GM23248 (cell line): ENCODE measurements around the gene PLXDC2. TPM values are rescaled to one million over a fixed set of nuclear protein-coding genes. Genes with fewer than 3 reads are reported as not detected.

Source experiments
- DNase-seq: peaks from one replicate; pipeline ENCODE4 v3.0.0-alpha.2; 2015
- H2AFZ ChIP-seq: fragments of 200-600 bp; sonication (generic); 2 replicates; pipeline ENCODE4 v1.6.1; 2016; ENCODE audit warnings: antibody characterized with exemption
- H3F3A ChIP-seq: fragments of 200-600 bp; sonication (generic); 2 replicates; pipeline ENCODE4 v1.6.1; 2016; ENCODE audit warnings: mild to moderate bottlenecking, antibody characterized with exemption, mixed run types; ENCODE audit not compliant: insufficient read depth
- H3K27ac ChIP-seq: fragments of 200-600 bp; sonication (generic); 2 replicates; pipeline ENCODE4 v1.5.1; 2016; ENCODE audit warnings: mild to moderate bottlenecking
- H3K27me3 ChIP-seq: fragments of 200-600 bp; sonication (generic); replicated peaks from 2 replicates; pipeline ENCODE4 v1.6.1; 2016; ENCODE audit warnings: mild to moderate bottlenecking; ENCODE audit not compliant: insufficient read depth
- H3K36me3 ChIP-seq: fragments of 200-600 bp; sonication (generic); 2 replicates; pipeline ENCODE4 v1.6.1; 2016; ENCODE audit warnings: low read depth, mild to moderate bottlenecking
- H3K4me1 ChIP-seq: fragments of 200-600 bp; sonication (generic); 2 replicates; pipeline ENCODE4 v1.6.1; 2016; ENCODE audit warnings: mild to moderate bottlenecking; ENCODE audit not compliant: insufficient read depth
- H3K4me2 ChIP-seq: fragments of 200-600 bp; sonication (generic); one replicate; pipeline ENCODE4 v1.6.1; 2016; ENCODE audit warnings: mild to moderate bottlenecking; ENCODE audit not compliant: unreplicated experiment
- H3K4me3 ChIP-seq: fragments of 200-600 bp; sonication (generic); 2 replicates; pipeline ENCODE4 v1.5.1; 2016; ENCODE audit warnings: mild to moderate bottlenecking
- H3K79me2 ChIP-seq: fragments of 200-600 bp; sonication (generic); 2 replicates; pipeline ENCODE4 v1.6.1; 2016; ENCODE audit warnings: mild to moderate bottlenecking; ENCODE audit not compliant: insufficient read depth
- H3K9ac ChIP-seq: fragments of 200-600 bp; sonication (generic); 2 replicates; pipeline ENCODE4 v1.6.1; 2016; ENCODE audit warnings: mild to moderate bottlenecking
- H3K9me2 ChIP-seq: fragments of 200-600 bp; sonication (generic); 2 replicates; pipeline ENCODE4 v1.6.1; 2016; ENCODE audit warnings: mixed run types, mild to moderate bottlenecking, moderate library complexity; ENCODE audit not compliant: insufficient read depth
- H3K9me3 ChIP-seq: fragments of 200-600 bp; sonication (generic); one replicate; pipeline ENCODE4 v1.6.1; 2017; ENCODE audit warnings: low read depth
- H4K20me1 ChIP-seq: fragments of 200-600 bp; sonication (generic); 2 replicates; pipeline ENCODE4 v1.6.0; 2016; ENCODE audit not compliant: insufficient read depth
- EZH2 ChIP-seq: fragments of 200-600 bp; sonication (generic); IDR thresholded peaks from 2 replicates; pipeline ENCODE4 v1.6.1; 2018; ENCODE audit warnings: antibody characterized with exemption, mild to moderate bottlenecking; ENCODE audit not compliant: insufficient read depth, poor library complexity, severe bottlenecking
- EZH2phosphoT487 ChIP-seq: fragments of 200-600 bp; sonication (generic); IDR thresholded peaks from 2 replicates; pipeline ENCODE4 v1.6.1; 2018; ENCODE audit warnings: antibody characterized with exemption, moderate library complexity, mild to moderate bottlenecking, low read depth; ENCODE audit not compliant: insufficient read depth
- WGBS, 2 experiments: methylation state at CpG; one replicate each; pipeline ENCODE4 v1.1.6; 2015 to 2017; ENCODE audit warnings: low lambda C conversion rate in 2 of 2, low coverage in 1 of 2; ENCODE audit errors: missing lambda C conversion rate in 2 of 2; 5-methylcytosine and 5-hydroxymethylcytosine counted together
- in situ Hi-C: fragments of 300-500 bp; cut with MboI; formaldehyde crosslinking; loops from 2 replicates; pipeline ENCODE4 v1.15.0; 2020
- polyA plus RNA-seq: library from polyadenylated mRNA; unstranded; fragments of >200 nt; fragmentation: Nextera tagmentation; extraction: Ambion mirVana; gene quantifications from 2 replicates; pipeline ENCODE4 v1.2.1, GENCODE V29; 2016
- total RNA-seq: library from RNA; depleted of rRNA; stranded (reverse); fragments of >200 nt; shearing (Covaris generic); gene quantifications from 2 replicates; pipeline ENCODE4 v1.2.3, GENCODE V29; 2014

The PLXDC2 gene
- total and polyA plus RNA-seq, 2 experiments from 2014 or later, result 0.81 to 2.3 TPM

- H3K4me3 ChIP-seq, result no peak overlapping the region
- no peak overlapping the region for H3K9ac ChIP-seq
- H3F3A ChIP-seq, result no peaks in the 10 kb centered on the region
- H3K27me3 ChIP-seq, result no peaks in the 10 kb centered on the region
- TF ChIP-seq EZH2phosphoT487 (no peak), EZH2 (no peak)
- H3K9me3 ChIP-seq, result no peaks in the 10 kb centered on the region
- in situ Hi-C loops, result no loop called here
- H3K9me2 ChIP-seq, result no peaks in the 10 kb centered on the region
- H4K20me1 ChIP-seq, result no peaks in the 10 kb centered on the region
- H3K79me2 ChIP-seq, result no peaks in the 10 kb centered on the region
- H3K4me1 ChIP-seq, result no peaks in the 10 kb centered on the region
- no peak overlapping the region for H3K4me2 ChIP-seq
- no peak overlapping the region for H3K27ac ChIP-seq
- no peaks in the 10 kb centered on the region for H3K36me3 ChIP-seq
- WGBS, 2 experiments, result 7 to 24% methylated on average over 1 of the region's 1 CpG
- H2AFZ ChIP-seq, result no peak overlapping the region
- DNase-seq, result peak; percentile 13
Observed at GRCh38 chr10:19845503-19846368, 29.5 kb downstream of the PLXDC2 start.

DNA sequence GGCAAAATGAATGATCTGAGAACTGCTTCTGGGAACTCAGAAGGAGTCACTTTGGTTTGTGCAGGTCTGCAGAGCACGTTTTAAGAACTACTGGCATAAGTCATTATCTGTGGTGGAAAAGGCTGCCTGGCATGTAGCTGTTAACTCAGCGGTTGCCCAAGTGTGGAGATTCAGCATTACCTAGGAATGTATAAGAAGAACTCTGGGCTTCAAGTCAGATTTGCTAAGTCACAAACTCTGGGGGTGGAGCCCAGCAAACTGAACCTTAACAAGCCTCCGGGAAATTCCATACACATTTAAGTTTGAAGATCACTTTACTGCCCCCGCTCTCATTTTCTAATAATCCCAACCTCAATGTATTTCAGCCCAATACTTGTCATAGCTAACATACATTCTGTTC, 31.1 kb downstream of the PLXDC2 start:
- Histone ChIP-seq H3K79me2 (no peaks in the 10 kb centered on the region), H3K27me3 (no peaks in the 10 kb centered on the region), H3K27ac (no peak overlapping the region), H3K4me3 (no peak overlapping the region), H3K9me3 (no peaks in the 10 kb centered on the region), H2AFZ (no peak overlapping the region), H3K4me2 (no peak overlapping the region), H3K36me3 (no peaks in the 10 kb centered on the region), H3K9me2 (no peaks in the 10 kb centered on the region), H3F3A (no peaks in the 10 kb centered on the region), H3K4me1 (no peaks in the 10 kb centered on the region), H4K20me1 (no peaks in the 10 kb centered on the region), H3K9ac (no peak overlapping the region)
- in situ Hi-C loops, result no loop called here
- no peak for TF ChIP-seq EZH2phosphoT487
- TF ChIP-seq EZH2, result no peak
- peak; percentile 55 for DNase-seq
- 57 to 59% methylated on average over 4 of the region's 4 CpGs for WGBS, 2 experiments

DNA sequence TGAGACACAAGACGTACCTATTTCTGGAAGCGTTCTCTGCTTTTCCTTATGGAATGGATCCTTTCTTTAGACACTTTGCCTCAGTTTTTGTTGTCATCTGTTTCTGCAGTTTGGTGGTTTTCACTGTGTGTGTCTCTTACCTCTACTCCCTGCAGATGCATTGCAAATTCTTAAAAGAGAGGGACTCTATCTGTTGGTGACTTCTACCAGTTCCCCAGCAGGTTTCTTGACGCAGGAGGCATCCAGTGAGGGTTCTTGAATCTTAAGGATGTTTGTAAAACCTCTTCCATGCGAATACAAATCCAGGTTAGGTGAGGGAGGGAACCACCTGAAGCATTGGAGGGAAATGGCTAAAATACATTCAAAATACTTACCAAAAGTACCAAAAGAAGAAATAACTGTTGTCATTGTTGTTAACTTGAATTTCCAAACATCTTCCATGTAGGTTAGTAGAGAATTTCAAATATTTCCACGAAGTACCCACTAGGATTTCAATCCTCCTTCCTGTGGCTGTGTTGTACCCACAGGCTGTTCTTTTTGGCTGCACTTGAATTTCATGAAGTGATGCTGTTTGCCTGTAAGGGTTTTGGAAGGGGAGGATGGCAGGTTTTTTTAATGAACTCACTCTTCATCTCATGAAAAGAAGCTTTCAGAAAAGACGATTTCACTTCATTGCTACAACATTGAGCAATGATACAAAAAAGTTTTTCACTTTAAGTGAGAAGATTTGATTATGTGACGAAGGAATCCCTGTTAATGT, 32.2 kb downstream of the PLXDC2 start:
- Histone ChIP-seq H3K27ac (no peak overlapping the region), H3K4me1 (no peaks in the 10 kb centered on the region), H3K4me3 (no peak overlapping the region), H4K20me1 (no peaks in the 10 kb centered on the region), H3F3A (no peaks in the 10 kb centered on the region), H3K79me2 (no peaks in the 10 kb centered on the region), H3K9ac (no peak overlapping the region), H3K9me3 (no peaks in the 10 kb centered on the region), H3K4me2 (no peak overlapping the region), H3K9me2 (no peaks in the 10 kb centered on the region), H3K36me3 (no peaks in the 10 kb centered on the region), H3K27me3 (no peaks in the 10 kb centered on the region), H2AFZ (no peak overlapping the region)
- TF ChIP-seq EZH2phosphoT487 (no peak), EZH2 (no peak)
- in situ Hi-C loops, result no loop called here
- WGBS, 2 experiments, result 41 to 49% methylated on average over 7 of the region's 7 CpGs
- DNase-seq, result no peak

GRCh38 chr10:19853831-19854230, 37.6 kb downstream of the PLXDC2 start:
- no peak overlapping the region for H3K9ac ChIP-seq
- H4K20me1 ChIP-seq, result no peaks in the 10 kb centered on the region
- H3K9me2 ChIP-seq, result no peaks in the 10 kb centered on the region
- H3K4me2 ChIP-seq, result no peak overlapping the region
- no peaks in the 10 kb centered on the region for H3K4me1 ChIP-seq
- H3F3A ChIP-seq, result no peaks in the 10 kb centered on the region
- 41 to 59% methylated on average over 5 of the region's 5 CpGs for WGBS, 2 experiments
- no peaks in the 10 kb centered on the region for H3K27me3 ChIP-seq
- H3K9me3 ChIP-seq, result no peaks in the 10 kb centered on the region
- H3K79me2 ChIP-seq, result no peaks in the 10 kb centered on the region
- no peak overlapping the region for H3K4me3 ChIP-seq
- TF ChIP-seq EZH2 (no peak), EZH2phosphoT487 (no peak)
- in situ Hi-C loops, result no loop called here
- H2AFZ ChIP-seq, result no peak overlapping the region
- H3K36me3 ChIP-seq, result no peaks in the 10 kb centered on the region
- H3K27ac ChIP-seq, result no peak overlapping the region
- DNase-seq, result no peak
